ENCODE data around the gene FSTL4. TPM values are rescaled to one million over a fixed set of nuclear protein-coding genes. Genes with fewer than 3 reads are reported as not detected.

The FSTL4 gene
- polyA plus RNA-seq, 1 of the 3 experiments (the other 2 are of a cell fraction): not detected

DNA sequence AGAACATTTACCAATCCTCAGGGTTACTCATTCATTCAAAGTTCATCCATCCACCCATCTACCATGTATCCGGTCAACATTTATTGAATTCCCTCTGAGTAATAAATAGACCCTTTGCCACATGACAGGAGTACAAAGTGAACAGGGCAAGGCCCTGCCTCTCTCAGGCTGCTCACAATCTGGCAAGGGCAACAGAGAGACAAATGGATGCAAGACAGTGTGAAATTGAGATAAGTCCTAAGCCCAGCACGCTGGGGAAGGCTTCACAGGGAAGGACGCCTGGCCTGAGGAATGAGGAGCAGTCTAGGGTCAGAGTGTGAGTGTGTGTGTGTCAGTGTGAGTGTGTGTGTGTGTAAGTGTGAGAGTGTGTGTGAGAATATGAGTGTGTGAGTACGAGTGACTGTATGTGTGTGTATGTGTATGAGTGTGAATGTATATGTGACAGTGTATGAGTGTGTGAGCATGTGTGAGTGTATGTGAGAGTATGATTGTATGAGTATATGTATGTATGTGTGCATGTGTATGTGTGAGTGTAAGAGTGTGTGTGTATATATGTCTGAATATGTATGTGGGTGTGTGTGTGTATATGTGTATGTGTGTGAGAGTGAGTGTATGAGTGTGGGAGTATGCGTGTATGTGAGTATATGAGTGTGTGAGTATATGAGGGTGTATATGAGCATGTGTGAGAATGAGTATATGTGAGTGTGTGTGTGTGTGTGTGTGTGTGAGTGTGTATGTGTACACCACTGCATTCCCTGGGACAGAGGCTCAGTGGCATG lies 145.6 kb downstream of the FSTL4 start:
- H3K9me3 ChIP-seq: no peaks in the 10 kb centered on the region
- CTCF ChIA-PET: no interaction called here
- DNase-seq: no peak
- H3K4me1 ChIP-seq (ENCODE audit: control insufficient read depth in 1 of 2, insufficient read depth in 2 of 2, low read depth in 1 of 2, low read length in 1 of 2): peaks cover 0 to 9% of the 10 kb centered on the region in 2 experiments; a peak in 1 of 4 replicates
- POLR2A ChIA-PET: no interaction called here
- no peaks in the 10 kb centered on the region for H3K36me3 ChIP-seq (replicated peaks in 1 of 2; ENCODE audit: control insufficient read depth in 1 of 2, insufficient read depth in 2 of 2, low read length in 1 of 2)
- no peaks in the 10 kb centered on the region for H3F3A ChIP-seq (replicated peaks; ENCODE audit: insufficient read depth)
- H3K4me2 ChIP-seq: no peak overlapping the region
- H3K79me2 ChIP-seq (ENCODE audit: insufficient read depth): no peaks in the 10 kb centered on the region
- H3K4me3 ChIP-seq (ENCODE audit: low read depth in 2 of 2, low read length in 1 of 2): no peak overlapping the region
- H3K27ac ChIP-seq (ENCODE audit: low read depth in 2 of 2, low read length in 1 of 2): no peak overlapping the region
- H4K20me1 ChIP-seq (ENCODE audit: insufficient read depth): no peaks in the 10 kb centered on the region
- WGBS (ENCODE audit: low lambda C conversion rate): 84% methylated on average over 5 of the region's 5 CpGs
- TF ChIP-seq SIN3A (IDR thresholded peaks at IDR 0.05; ENCODE audit: borderline replicate concordance, low read depth, low read length) (no peak), RAD21 (IDR thresholded peaks at IDR 0.05; ENCODE audit: low read length) (no peak), POLR2AphosphoS5 (IDR thresholded peaks at IDR 0.05; ENCODE audit: low read depth, low read length) (no peak), GABPA (IDR thresholded peaks at IDR 0.05; ENCODE audit: low read depth) (no peak), JUND (IDR thresholded peaks at IDR 0.05) (no peak), RXRA (IDR thresholded peaks at IDR 0.05; ENCODE audit: borderline replicate concordance, low read depth) (no peak), YY1 (IDR thresholded peaks at IDR 0.05; ENCODE audit: low read depth) (no peak), FOXJ3 (CRISPR knock-in tag; IDR thresholded peaks at IDR 0.05) (no peak), SMC3 (IDR thresholded peaks at IDR 0.05; ENCODE audit: low read depth, low read length) (no peak), TAF1 (IDR thresholded peaks at IDR 0.05; ENCODE audit: borderline replicate concordance, low read depth, low read length) (no peak), GATA2 (CRISPR knock-in tag; IDR thresholded peaks at IDR 0.05) (no peak), EZH2phosphoT487 (IDR thresholded peaks at IDR 0.05; ENCODE audit: borderline replicate concordance, low read depth) (no peak)
- TF ChIP-seq, protein P1, sequence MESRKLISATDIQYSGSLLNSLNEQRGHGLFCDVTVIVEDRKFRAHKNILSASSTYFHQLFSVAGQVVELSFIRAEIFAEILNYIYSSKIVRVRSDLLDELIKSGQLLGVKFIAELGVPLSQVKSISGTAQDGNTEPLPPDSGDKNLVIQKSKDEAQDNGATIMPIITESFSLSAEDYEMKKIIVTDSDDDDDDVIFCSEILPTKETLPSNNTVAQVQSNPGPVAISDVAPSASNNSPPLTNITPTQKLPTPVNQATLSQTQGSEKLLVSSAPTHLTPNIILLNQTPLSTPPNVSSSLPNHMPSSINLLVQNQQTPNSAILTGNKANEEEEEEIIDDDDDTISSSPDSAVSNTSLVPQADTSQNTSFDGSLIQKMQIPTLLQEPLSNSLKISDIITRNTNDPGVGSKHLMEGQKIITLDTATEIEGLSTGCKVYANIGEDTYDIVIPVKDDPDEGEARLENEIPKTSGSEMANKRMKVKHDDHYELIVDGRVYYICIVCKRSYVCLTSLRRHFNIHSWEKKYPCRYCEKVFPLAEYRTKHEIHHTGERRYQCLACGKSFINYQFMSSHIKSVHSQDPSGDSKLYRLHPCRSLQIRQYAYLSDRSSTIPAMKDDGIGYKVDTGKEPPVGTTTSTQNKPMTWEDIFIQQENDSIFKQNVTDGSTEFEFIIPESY (IDR thresholded peaks at IDR 0.05; ENCODE audit: borderline replicate concordance, low read depth): no peak
- TF ChIP-seq, protein P2, sequence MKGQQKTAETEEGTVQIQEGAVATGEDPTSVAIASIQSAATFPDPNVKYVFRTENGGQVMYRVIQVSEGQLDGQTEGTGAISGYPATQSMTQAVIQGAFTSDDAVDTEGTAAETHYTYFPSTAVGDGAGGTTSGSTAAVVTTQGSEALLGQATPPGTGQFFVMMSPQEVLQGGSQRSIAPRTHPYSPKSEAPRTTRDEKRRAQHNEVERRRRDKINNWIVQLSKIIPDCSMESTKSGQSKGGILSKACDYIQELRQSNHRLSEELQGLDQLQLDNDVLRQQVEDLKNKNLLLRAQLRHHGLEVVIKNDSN (IDR thresholded peaks at IDR 0.05; ENCODE audit: borderline replicate concordance, low read depth): no peak
- TF ChIP-seq, protein P3, sequence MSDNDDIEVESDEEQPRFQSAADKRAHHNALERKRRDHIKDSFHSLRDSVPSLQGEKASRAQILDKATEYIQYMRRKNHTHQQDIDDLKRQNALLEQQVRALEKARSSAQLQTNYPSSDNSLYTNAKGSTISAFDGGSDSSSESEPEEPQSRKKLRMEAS (IDR thresholded peaks at IDR 0.05; ENCODE audit: low read depth): no peak
- no peak overlapping the region for H2AFZ ChIP-seq (ENCODE audit: low read depth)
- H3K27me3 ChIP-seq (ENCODE audit: insufficient read depth): no peaks in the 10 kb centered on the region; the same call in 1 of the 2 replicates
- no peak overlapping the region for H3K9ac ChIP-seq
- no peaks in the 10 kb centered on the region for H3K9me2 ChIP-seq

All from SK-N-SH (cell line).